Suprapubic skin (tissue), 4 donors: Measurements from ENCODE around the gene SHISA7. TPM values are rescaled to one million over a fixed set of nuclear protein-coding genes. Genes with fewer than 3 reads are reported as not detected.
A peak's percentile ranks its signal among the peaks of the same experiment; 100 is the strongest.

Experiments used
- DNase-seq, 2 donors: peaks; one replicate each; pipeline ENCODE4 v3.0.0-alpha.2; 2019; ENCODE audit warnings: low spot score in 2 of 2
- H3K27ac ChIP-seq: fragments of 200-600 bp; sonication (generic); one replicate; pipeline ENCODE4 v1.5.1; 2019
- H3K27me3 ChIP-seq: fragments of 200-600 bp; sonication (generic); one replicate; pipeline ENCODE4 v1.5.1; 2019
- H3K36me3 ChIP-seq: fragments of 200-600 bp; sonication (generic); one replicate; pipeline ENCODE4 v1.5.1; 2019
- H3K4me1 ChIP-seq: fragments of 200-600 bp; sonication (generic); one replicate; pipeline ENCODE4 v1.5.1; 2019
- H3K4me3 ChIP-seq: fragments of 200-600 bp; sonication (generic); one replicate; pipeline ENCODE4 v1.5.1; 2019; ENCODE audit warnings: mild to moderate bottlenecking
- H3K9me3 ChIP-seq: fragments of 200-600 bp; sonication (generic); one replicate; pipeline ENCODE4 v1.5.1; 2019
- EP300 ChIP-seq: sonication (generic); formaldehyde crosslinking; IDR thresholded peaks from one replicate; pipeline ENCODE4 v1.6.1; 2017; ENCODE audit warnings: antibody characterized with exemption
- POLR2A ChIP-seq, 2 donors: fragments of 450-650 bp; IDR thresholded peaks; one replicate each; pipeline ENCODE4 v1.6.1; 2017; ENCODE audit warnings: antibody characterized with exemption in 2 of 2, mild to moderate bottlenecking in 2 of 2, moderate library complexity in 2 of 2
- POLR2AphosphoS5 ChIP-seq, 3 donors: sonication (generic); formaldehyde crosslinking; IDR thresholded peaks; one replicate each; pipeline ENCODE4 v1.6.1; 2017; ENCODE audit warnings: antibody characterized with exemption in 3 of 3
- WGBS: methylation state at CpG from one replicate; pipeline ENCODE4 v1.1.5; 2018; 5-methylcytosine and 5-hydroxymethylcytosine counted together
- total RNA-seq, 4 donors: library from RNA; depleted of rRNA; stranded (reverse); fragments of >200 nt; gene quantifications; one replicate each; pipeline ENCODE4 v1.1.0, GENCODE V29; 2016
- TF ChIP-seq, protein P1 (sequence below), 2 donors: fragments of 200-600 bp in 1 of 2; fragments of 450-650 bp in 1 of 2; sonication (generic) in 1 of 2; IDR thresholded peaks; one replicate each; pipeline ENCODE4 v1.5.1; 2016 to 2019; ENCODE audit warnings: antibody characterized with exemption in 2 of 2, mild to moderate bottlenecking in 1 of 2, moderate library complexity in 1 of 2

The SHISA7 gene
- total RNA-seq, 4 donors from 2014 or later: 0.08 to 0.26 TPM; not detected in 2

DNA sequence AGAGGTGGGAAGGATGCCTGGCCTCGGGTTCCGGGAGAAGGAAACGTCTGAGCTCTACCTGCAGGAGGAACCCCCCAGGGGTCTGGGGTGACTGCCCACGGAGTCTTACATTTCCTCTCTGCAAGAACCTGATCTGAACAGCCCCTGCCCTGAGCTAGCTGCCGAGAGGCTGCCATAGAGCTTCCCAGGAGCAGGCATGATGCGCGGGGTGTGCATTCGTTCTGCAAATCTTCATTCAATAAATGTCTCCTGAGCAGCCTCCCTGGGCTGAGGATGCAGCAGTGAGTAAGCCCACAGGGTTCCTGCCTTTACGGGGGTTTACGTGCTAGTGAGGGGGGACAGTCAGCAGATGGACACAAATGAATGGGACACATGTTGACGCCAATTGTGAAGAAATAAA lies 1.5 kb upstream of the SHISA7 start:
- H3K27ac ChIP-seq: no peak overlapping the region
- H3K9me3 ChIP-seq: no peaks in the 10 kb centered on the region
- peaks cover 75% of the 10 kb centered on the region for H3K27me3 ChIP-seq
- DNase-seq: no peak
- no peak for TF ChIP-seq EP300
- no peak for TF ChIP-seq POLR2A (IDR thresholded peaks at IDR 0.05)
- no peak for TF ChIP-seq POLR2AphosphoS5 (IDR thresholded peaks at IDR 0.05)
- TF ChIP-seq, protein P1, sequence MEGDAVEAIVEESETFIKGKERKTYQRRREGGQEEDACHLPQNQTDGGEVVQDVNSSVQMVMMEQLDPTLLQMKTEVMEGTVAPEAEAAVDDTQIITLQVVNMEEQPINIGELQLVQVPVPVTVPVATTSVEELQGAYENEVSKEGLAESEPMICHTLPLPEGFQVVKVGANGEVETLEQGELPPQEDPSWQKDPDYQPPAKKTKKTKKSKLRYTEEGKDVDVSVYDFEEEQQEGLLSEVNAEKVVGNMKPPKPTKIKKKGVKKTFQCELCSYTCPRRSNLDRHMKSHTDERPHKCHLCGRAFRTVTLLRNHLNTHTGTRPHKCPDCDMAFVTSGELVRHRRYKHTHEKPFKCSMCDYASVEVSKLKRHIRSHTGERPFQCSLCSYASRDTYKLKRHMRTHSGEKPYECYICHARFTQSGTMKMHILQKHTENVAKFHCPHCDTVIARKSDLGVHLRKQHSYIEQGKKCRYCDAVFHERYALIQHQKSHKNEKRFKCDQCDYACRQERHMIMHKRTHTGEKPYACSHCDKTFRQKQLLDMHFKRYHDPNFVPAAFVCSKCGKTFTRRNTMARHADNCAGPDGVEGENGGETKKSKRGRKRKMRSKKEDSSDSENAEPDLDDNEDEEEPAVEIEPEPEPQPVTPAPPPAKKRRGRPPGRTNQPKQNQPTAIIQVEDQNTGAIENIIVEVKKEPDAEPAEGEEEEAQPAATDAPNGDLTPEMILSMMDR (IDR thresholded peaks at IDR 0.05): no peak
- no peaks in the 10 kb centered on the region for H3K36me3 ChIP-seq
- peaks cover 43% of the 10 kb centered on the region for H3K4me1 ChIP-seq
- WGBS: 46% methylated on average over 10 of the region's 11 CpGs
- no peak overlapping the region for H3K4me3 ChIP-seq

DNA sequence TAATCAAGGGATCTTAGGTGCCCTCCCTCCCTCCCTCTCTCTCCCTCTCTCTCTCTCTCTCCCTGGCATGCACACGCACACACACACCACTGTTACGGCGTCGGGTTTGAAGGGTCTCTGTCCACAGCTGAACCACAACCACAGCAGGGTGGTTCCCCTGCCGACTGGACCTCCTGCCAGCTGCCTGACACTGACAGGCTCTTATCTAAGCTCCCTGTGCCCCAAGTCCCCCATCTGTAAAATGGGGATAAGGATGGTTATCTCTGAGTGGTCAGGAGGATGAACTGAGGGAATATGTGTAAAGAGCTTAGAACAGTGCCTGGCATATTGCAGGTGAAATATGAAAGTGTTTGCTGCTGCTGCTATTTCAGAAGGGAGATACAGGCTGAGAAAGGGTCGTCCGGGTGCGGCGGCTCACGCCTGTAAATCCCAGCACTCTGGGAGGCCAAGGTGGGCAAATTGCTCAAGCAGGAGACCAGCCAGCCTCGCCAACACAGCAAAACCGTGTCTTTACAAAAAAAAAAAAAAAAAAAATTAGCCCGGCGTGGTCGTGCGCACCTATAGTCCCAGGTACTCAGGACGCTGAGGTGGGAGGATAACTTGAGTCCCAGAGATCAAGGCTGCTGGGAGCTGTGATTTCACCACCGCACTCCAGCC lies 852 bp upstream of the SHISA7 start:
- no peaks in the 10 kb centered on the region for H3K36me3 ChIP-seq
- H3K9me3 ChIP-seq: no peaks in the 10 kb centered on the region
- TF ChIP-seq, protein P1 (IDR thresholded peaks at IDR 0.05): no peak
- TF ChIP-seq POLR2A (IDR thresholded peaks at IDR 0.05) (no peak), EP300 (no peak)
- no peak overlapping the region for H3K4me3 ChIP-seq
- no peak for DNase-seq
- H3K27me3 ChIP-seq: peaks cover 75% of the 10 kb centered on the region
- peaks cover 43% of the 10 kb centered on the region for H3K4me1 ChIP-seq
- 38% methylated on average over 18 of the region's 18 CpGs for WGBS
- H3K27ac ChIP-seq: no peak overlapping the region

DNA sequence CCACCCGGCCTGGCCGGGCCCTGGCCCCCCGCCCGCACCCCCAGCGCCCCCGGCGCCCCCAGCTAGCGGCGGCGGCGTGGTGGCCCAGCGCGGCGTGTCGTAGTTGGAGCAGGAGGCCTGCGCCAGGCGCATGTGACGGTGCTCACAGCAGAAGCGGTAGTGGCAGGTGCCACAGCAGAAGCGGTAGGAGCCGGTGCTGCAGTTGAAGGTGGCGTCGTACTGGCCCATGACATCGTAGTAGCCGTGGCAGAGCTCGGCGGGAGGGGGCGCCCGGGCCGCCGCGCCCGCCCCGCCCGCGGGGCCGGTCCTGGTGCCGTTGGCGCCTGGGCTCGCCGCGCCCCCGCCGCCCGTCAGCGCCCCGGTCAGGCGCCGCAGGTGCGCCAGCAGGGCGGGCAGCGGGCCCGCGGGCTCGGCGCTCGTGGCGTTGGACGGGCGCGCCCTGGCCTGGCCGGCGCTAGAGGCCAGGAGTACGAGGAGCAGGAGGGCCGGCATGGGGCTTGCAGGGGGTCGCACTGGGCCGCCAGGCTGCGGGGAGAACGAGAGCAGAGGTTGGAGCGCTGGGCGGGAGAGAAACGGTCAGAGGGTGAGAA lies 633 bp downstream of the SHISA7 start:
- no peak for TF ChIP-seq EP300
- no peak for TF ChIP-seq POLR2A (IDR thresholded peaks at IDR 0.05)
- Histone ChIP-seq H3K4me3 (peak overlapping the region; percentile 23), H3K27me3 (peaks cover 89% of the 10 kb centered on the region), H3K9me3 (no peaks in the 10 kb centered on the region), H3K4me1 (peaks cover 37% of the 10 kb centered on the region), H3K36me3 (no peaks in the 10 kb centered on the region), H3K27ac (no peak overlapping the region)
- no peak for DNase-seq
- 0% methylated on average over 7 of the region's 72 CpGs for WGBS

DNA sequence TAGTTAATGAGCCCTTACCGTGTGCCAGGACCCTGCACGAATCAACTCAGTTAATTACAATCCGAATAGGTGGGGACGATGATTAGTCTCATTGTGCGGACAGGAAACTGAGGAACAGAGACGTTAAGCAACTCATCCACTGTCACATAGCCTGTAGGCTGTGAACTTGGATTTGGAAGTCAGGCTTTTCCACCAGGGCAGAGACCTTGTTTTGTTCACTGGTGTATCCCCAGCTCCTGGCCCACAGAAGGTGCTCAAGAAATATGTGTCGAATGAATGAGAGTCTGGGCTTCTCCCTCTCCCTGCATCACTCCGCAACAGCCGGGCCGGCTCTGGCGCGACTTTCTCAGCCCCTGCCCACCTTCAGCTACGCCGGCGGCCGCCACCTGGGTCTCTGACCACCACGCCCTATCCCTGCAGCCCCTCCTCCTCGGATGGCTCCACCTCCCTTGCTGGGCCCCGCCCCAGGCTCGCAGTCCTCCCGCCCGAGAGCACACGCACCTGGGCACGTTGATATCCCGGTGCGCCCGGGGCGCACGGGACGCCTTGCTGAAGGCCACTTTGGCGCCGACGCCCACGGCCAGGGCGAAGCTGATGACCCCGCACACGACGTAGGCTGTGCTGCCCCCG lies 1.3 kb downstream of the SHISA7 start:
- H3K27ac ChIP-seq: no peak overlapping the region
- no peaks in the 10 kb centered on the region for H3K36me3 ChIP-seq
- no peak for DNase-seq
- H3K4me3 ChIP-seq: peak overlapping the region; percentile 23
- peaks cover 89% of the 10 kb centered on the region for H3K27me3 ChIP-seq
- no peaks in the 10 kb centered on the region for H3K9me3 ChIP-seq
- WGBS: 1% methylated on average over 18 of the region's 39 CpGs
- peaks cover 30% of the 10 kb centered on the region for H3K4me1 ChIP-seq
- TF ChIP-seq POLR2A (IDR thresholded peaks at IDR 0.05) (no peak), POLR2AphosphoS5 (IDR thresholded peaks at IDR 0.05) (no peak), EP300 (no peak)
- TF ChIP-seq, protein P1 (IDR thresholded peaks at IDR 0.05): no peak

DNA sequence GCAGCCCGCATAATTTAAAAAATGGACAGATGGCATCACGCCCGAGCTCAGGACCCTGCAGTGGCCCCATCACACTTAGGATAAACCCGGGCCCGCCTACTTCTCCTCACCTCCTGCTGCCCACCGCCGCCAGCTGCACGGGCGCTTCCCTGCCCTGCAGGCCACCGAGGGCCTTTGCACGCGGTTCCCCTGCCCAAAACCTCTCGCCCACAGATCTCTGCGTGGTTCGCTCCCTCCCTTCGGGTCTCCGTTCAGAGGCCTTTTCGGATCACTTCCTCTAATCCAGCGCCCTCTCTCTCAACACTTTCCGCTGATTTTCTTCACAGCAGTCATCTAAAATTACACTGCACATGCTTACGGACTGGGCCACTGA lies 1.8 kb downstream of the SHISA7 start:
- H3K4me3 ChIP-seq: no peak overlapping the region
- peaks cover 94% of the 10 kb centered on the region for H3K27me3 ChIP-seq
- TF ChIP-seq EP300 (no peak), POLR2A (IDR thresholded peaks at IDR 0.05) (no peak), POLR2AphosphoS5 (IDR thresholded peaks at IDR 0.05) (no peak)
- TF ChIP-seq, protein P1 (IDR thresholded peaks at IDR 0.05): no peak
- H3K4me1 ChIP-seq: peaks cover 27% of the 10 kb centered on the region
- no peak for DNase-seq
- no peak overlapping the region for H3K27ac ChIP-seq
- H3K36me3 ChIP-seq: no peaks in the 10 kb centered on the region
- no peaks in the 10 kb centered on the region for H3K9me3 ChIP-seq
- 6% methylated on average over 19 of the region's 21 CpGs for WGBS
